ENCODE data around the gene LDB1. TPM values are rescaled to one million over a fixed set of nuclear protein-coding genes. Genes with fewer than 3 reads are reported as not detected.

The LDB1 gene
- total and polyA plus RNA-seq, 2 of the 13 experiments (the other 11 are each of a cell fraction or from before 2014, with no cell fraction given), result 17.2 to 45.5 TPM

- peak; percentile 50; the same call in 1 of the 2 replicates for TF ChIP-seq PAXIP1 (CRISPR knock-in tag; conservative IDR thresholded peaks at IDR 0.05)
- TF ChIP-seq YY1 (IDR thresholded peaks at IDR 0.05; ENCODE audit: insufficient read depth, insufficient replicate concordance, low read depth, low read length), result peak; percentile 96
- peak; percentile 15; the same call in 1 of the 2 replicates for TF ChIP-seq MNT (IDR thresholded peaks at IDR 0.05)
- TF ChIP-seq CREBL2 (CRISPR knock-in tag; IDR thresholded peaks at IDR 0.05; ENCODE audit: borderline replicate concordance), result peak; percentile 81; the same call in 1 of the 2 replicates
- 0 out of 2 replicates have a peak, but pooled peaks have one; percentile 83 for TF ChIP-seq ZNF569 (CRISPR knock-in tag; IDR thresholded peaks at IDR 0.05; ENCODE audit: borderline replicate concordance)
- TF ChIP-seq DRAP1 (CRISPR knock-in tag; IDR thresholded peaks at IDR 0.05), result peak; percentile 65
- TF ChIP-seq JUNB (CRISPR knock-in tag; IDR thresholded peaks at IDR 0.05; ENCODE audit: borderline replicate concordance), result peak; percentile 27; the same call in 1 of the 2 replicates
- TF ChIP-seq ZNF12 (CRISPR knock-in tag; IDR thresholded peaks at IDR 0.05), result 0 out of 2 replicates have a peak, but pooled peaks have one; percentile 35
- no peak; the same call in 1 of the 2 replicates for TF ChIP-seq FOXO1 (CRISPR knock-in tag; IDR thresholded peaks at IDR 0.05)
- TF ChIP-seq ZNF124 (CRISPR knock-in tag; IDR thresholded peaks at IDR 0.05), result peak; percentile 73
- peak; percentile 45; the same call in 1 of the 2 replicates for TF ChIP-seq ZNF788 (CRISPR knock-in tag; IDR thresholded peaks at IDR 0.05; ENCODE audit: borderline replicate concordance)
- TF ChIP-seq REXO4 (CRISPR knock-in tag; IDR thresholded peaks at IDR 0.05; ENCODE audit: borderline replicate concordance), result no peak
- no peak for TF ChIP-seq ZBTB10 (CRISPR knock-in tag; IDR thresholded peaks at IDR 0.05; ENCODE audit: borderline replicate concordance)
- peak; percentile 16; the same call in 1 of the 2 replicates for TF ChIP-seq ZNF280B (CRISPR knock-in tag; IDR thresholded peaks at IDR 0.05; ENCODE audit: borderline replicate concordance)
These were observed 31.8 kb upstream of the LDB1 start, which contains the start of gene NOLC1 (continued) for GRCh38 chr10:102151774-102152544.
